Hematopoietic multipotent progenitor cell treated with erythropoietin and hydrocortisone succinate and interleukin-3 and kit ligand, for 17 days (in vitro differentiated cells): Measurements from ENCODE around the gene TMEM175.

Experiments
- DNase-seq: peaks from one replicate; pipeline ENCODE4 v3.0.0-alpha.2; 2015; ENCODE audit warnings: low spot score

TMEM175 gene

DNA sequence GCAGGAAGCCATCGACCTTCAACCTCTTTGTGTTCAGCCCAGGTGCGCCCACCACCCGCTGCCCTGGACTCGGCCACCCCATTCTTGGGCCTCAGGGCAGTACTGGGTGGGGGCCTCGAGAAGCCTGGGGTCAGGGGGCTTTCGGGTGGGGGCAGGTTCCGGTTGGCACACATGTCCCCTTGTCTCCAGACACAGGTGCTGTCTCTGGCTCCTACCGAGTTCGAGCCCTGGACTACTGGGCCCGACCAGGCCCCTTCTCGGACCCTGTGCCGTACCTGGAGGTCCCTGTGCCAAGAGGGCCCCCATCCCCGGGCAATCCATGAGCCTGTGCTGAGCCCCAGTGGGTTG is 71.8 kb downstream of the TMEM175 start:
- no peak for DNase-seq

DNA sequence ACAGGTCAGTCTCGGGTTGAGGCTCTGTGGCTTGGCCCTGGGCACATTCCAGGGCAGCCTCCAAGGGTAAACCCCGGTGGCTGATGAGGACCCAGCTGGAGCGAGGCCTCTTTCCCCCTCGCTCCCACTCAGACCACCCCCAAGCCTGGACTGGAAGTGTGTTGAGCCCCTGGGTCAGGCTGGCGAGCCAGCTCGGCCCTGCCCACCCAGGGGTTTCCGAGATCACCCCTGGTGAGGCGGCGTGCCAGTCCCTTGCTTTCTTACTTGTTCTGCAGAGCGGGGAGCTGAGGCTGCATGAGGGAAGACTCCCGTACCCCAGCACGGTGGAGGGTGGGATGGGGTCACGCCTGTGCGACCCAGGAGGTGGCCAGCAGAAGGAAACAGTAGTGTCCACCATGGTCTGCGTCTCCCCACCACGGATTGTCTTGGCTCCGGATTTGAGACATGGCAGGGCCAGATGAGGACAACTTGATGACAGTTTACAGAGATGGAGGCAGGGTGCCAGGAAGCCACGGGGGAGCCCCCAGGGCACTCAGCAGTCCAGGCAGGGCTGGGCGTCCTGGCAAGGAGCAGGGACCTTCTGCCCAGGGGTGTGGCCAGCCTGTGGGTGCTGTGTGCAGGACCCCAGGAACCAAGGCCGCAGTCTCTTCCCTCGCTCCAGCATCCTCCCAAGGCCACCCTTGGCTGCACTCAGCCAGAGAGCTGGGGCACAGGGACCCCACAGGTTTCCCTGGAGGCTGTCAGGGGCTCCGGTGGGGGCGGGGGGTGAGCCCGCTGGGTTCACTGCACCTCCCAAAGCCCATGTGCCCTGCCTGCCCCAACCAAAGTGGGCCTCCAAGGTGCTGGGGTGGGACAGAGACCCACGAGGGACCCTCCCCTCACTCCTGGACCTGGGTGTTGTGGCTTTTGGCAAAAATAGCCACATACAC is 72.6 kb downstream of the TMEM175 start:
- no peak for DNase-seq

DNA sequence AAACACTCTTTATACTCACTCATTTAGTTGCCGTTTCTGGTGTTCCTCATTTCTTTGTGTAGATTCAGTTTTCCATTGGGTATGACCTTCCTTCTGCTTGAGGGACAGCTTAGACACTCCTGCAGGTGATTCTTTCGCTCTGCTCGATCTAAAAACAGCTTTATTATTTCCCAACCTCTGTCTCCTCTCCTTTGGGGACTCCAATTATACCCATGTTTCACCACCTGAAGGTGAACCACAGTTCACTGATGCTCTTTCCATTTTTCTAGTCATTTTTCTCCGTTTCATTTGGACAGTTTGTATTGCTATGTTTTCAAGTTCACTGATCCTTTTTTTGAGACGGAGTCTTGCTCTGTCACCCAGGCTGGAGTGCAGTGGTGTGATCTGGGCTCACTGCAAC is 74.6 kb downstream of the TMEM175 start:
- DNase-seq: no peak
